GM18502 (cell line): ENCODE data around the gene COG7.
"Not testable (repeated sequence)": the region's sequence is repeated elsewhere in the genome, so short reads cannot be mapped to it uniquely, and the experiment has no call there.

Experiments
- ATAC-seq: cut with Tn5 transposase; IDR thresholded peaks from one replicate; pipeline ENCODE4 v1.9.1; 2021; ENCODE audit warnings: mild to moderate bottlenecking; ENCODE audit not compliant: unreplicated experiment, poor library complexity

COG7 gene

DNA sequence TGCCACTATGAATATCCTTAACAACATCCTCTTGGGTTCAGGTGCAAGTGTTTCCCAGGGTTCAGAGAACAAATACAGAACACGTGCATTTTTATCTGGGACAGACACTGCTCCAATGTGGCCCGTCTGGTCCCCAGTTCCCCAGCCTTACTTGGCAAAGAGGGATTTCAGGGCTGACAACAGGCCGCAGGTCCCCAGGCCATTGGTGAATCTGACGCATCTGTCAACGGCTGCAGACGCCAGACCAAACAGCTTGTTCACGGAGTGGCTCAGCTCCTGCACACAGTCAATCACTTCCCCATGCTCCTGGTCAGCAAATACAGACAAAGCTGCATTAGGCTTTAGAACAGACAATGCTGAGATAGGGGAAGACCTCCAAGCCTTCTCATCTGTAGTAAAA is 36.2 kb downstream of the COG7 start:
- no peak for ATAC-seq

DNA sequence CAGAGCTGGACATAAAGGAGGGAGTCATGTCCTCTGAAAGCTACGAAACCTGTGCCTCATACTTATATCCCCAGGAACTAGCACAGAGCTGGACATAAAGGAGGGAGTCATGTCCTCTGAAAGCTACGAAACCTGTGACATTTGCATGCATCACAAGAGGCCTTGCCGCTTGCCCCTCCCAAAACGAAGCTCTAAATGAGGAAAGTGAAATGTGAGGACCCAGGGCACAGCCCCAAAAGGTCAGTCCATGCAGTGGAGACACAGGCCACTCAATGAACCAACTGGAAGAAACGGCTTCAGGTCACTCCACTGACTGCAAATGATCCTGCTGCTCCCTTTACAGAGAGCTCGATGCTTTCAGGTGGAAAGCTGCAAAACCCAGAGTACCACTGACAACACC is 38.3 kb downstream of the COG7 start:
- ATAC-seq: no peak

DNA sequence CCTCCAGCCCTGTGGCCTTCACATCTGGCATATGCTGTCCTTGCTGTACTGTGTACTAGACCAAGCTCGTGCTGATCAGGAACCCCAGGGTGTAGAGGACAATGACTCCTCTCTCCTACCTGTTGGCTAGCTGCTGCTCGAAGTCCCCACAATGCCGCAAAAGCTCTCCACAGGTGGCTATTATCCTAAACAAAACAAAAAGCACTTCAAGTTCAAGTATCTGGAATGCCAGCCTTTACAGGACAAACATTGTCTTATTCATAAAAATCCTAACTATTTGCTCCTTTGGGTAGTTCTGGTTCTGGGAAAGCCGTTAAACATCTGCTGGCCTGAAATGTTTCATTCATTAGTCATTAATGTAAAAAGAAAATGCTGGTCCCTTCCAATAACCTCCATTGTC is 42.8 kb downstream of the COG7 start:
- no peak for ATAC-seq

DNA sequence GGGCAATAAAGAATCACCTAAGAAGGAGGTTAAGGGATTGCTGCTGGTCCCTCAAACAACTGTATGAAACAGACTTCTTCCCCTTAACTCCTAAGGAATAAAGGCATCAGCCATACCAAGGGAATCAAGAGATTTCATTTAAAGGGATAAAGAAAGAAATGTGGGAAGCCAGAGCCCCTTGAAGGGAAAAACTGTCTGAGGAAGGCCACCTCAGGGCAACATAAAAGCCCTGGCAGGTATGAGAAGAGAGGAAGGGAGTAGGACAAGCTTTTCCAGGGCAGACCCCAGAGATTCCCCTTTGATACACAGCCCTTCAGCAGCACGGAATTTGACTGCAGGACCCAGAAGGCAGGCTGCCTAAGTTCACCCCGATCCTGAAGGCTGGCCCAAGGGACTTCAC is 43.5 kb downstream of the COG7 start:
- no peak for ATAC-seq

DNA sequence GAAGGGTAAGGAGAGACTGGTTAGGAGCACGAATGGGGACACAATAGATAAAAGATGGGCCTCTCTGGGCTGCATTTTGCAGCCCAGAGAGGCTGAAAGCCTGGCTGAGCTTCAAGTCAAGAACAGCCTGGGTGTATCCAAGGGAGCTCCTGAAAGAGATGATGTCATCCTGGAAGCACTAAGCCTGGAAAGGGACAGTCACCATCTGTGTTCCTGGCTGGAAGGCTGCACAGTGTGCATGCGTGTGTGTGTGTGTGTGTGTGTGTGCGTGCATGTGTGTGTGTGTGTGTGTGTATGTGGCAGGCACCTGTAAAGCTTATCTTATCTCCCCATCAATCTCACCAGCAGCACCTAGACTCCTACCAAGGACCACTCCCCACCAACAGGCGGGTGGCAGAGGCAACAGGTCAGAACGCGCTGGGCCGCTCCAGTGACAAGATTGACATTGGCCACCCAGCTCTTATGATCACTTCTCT is 44.1 kb downstream of the COG7 start:
- ATAC-seq: no peak

DNA sequence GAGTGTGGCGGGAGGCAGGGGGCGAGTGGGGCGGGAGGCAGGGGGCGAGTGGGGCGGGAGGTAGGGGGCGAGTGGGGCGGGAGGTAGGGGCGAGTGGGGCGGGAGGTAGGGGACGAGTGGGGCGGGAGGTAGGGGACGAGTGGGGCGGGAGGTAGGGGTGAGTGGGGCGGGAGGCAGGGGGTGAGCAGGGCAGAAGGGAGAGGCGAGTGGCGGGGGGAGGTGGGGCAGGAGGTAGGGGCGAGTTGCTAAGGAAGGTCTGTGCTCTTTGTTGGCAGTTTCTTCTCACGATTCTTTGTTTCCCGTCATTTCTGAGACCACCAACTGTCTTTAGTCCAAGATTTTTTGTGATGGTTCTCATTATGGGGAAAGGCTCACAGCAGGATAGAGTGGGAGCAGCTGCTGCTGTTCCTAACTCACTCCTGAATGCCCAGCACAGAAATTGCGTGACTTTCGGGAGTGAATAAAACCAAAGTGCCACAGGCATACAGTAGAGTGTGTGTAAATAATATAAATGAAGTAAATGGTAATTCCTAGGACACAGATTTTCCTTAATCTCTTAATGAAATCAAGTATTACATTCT is 44.7 kb downstream of the COG7 start:
- no peak for ATAC-seq

DNA sequence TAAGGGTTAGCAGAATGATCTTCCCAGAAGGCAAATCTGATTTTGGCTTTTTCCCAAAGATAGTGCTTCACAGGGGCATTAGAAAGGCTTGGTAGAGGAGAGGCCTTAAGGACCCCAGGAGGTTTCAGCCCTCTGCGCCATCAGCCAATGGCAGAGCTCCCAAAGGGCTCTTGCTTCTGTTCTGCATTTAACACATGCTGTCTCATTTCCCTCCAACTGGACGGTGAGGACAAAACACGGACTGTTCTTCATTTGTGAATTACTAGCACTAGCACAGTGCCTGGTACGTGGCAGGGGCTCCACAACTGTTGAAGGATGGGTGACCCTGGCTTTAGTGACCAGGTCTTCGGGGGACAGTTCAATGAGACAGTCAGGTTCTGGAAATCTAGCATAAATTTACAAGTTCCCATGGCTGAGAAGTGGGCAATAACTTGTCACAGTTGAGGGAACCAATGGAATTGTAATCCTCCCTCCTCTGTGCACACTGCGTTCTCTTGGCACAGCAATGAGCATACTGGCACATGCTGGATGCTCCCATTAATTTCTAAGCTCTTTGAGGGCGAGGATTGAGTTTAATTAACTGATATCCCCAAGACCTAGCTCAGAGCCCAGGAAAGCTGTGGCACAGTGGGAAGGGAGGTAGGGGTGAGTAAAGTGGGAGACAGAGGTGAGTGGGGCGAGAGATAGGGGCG is 45.4 kb downstream of the COG7 start:
- no peak for ATAC-seq

DNA sequence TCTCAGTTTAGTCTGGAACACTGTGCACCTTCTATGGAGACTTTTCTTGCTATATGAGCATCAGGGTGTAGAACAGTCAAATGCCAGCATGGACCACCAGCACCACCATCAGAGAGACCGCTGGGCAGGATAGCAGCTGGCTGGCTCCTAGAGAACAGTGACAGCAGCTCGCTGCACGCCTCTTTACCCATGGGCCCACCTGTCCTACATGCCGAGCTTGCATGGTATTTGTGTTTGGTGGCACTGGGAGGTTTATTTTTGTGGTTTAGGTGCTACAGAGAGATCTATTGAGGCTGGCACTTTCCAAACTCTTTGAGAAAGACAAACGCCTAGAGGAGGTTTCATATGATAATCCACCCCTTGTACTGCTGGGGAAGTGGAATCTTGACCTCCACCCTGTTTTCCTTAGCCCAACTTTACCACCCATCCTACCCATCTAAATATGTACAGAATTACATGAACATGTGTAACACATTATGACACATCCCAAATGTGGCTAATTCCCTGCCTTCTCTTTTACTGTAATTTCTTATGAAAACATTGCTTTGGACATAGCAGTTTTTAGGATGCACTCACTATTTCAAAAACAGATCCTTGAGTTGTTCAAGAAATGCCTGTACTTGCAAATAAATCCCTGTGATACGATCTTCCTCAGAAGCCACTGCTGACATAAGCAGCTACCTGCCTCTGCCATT is 46.3 kb downstream of the COG7 start:
- no peak for ATAC-seq

DNA sequence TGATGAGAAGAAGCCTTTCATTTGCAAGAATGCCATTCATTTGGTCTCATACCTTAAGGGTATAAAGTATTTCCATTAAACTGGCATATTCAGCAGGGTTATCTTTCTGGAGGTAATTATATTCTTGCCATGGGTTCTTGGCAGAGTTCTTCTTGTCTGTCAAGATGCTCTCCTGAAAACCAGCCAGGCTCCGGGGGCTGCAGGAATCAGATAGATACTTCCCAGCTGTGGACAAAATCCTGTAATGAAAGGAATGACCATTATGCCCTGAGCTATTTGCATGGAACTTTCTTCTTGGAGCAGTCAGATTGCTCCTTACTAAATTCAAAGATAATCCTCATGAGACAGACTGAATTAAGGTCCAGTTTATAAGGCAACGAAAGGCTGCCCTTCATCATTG is 47.0 kb downstream of the COG7 start:
- ATAC-seq: no peak

DNA sequence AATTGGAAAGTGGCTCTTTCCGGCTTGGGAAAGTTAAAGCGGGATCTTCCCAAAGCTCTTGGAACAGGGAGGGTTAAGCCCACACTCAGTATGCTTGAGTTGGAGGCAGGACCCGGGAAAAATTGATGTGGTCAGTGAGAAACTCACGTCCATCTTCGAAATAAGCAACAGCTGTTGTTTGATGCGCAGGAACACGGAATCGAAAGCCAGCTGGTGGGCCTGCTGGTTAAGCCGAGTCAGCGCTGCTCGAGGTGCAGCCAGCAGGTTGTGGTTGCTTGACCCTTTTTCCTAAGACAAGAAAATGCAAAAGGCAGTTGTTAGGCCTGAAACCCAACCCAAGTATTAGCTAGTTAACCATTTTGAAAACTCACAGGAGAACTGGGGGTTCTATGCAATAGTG is 49.4 kb downstream of the COG7 start:
- ATAC-seq: no peak

DNA sequence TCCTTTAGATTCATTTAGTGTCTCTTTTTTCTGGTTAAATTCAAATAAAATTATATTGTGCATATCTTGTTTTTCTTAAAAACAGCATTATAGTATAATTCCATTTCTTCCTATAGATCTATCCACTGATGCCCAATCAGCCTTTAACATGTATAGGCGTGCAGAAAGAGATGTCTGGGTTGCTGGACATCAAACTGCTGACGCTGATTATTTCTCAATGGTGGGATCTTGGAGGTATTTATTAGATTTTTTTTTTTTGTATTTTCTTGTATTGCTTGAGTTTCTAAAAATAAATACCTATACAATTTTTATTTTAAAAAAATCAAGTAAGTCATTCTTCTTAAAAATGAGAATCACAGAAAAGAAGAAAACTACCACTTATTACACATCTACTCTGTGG is 50.9 kb downstream of the COG7 start:
- ATAC-seq: no peak

DNA sequence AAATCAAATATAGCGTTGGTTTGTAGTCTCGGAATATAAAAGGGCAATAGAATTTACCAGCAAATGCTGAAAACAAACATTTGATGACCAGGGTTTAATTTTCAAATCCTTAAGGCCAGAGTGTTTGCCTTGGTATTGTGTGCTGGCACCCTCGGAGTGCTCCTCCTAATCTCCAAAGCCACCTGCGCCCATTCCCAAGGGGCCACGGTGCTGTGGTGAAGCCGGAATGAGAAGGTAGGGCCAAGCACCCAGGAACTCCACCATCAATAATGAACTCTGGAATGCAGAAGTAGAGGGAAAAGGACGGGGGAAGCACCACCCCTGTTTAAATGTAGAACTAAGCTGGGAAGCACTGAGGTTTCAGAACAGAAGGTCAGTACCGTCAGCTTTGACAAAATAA is 51.9 kb downstream of the COG7 start:
- no peak for ATAC-seq

DNA sequence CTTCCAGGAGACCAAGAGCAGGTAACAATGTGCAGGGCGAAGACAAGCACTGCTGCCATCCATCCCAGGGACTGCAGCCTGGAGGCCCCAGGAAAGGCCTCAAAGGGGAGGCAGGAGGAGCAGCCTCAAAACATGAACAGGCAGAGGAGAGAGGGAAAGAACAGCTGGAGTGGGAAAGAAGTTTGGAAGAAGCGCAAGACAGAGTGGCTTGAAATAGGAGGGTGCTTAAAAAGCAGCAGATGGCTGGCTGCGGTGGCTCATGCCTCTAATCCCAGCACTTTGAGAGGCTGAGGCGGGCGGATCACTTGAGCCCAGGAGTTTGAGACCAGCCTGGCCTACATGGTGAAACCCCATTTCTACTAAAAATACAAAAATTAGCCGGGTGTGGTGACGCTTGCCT is 52.5 kb downstream of the COG7 start:
- ATAC-seq: not testable (repeated sequence)

DNA sequence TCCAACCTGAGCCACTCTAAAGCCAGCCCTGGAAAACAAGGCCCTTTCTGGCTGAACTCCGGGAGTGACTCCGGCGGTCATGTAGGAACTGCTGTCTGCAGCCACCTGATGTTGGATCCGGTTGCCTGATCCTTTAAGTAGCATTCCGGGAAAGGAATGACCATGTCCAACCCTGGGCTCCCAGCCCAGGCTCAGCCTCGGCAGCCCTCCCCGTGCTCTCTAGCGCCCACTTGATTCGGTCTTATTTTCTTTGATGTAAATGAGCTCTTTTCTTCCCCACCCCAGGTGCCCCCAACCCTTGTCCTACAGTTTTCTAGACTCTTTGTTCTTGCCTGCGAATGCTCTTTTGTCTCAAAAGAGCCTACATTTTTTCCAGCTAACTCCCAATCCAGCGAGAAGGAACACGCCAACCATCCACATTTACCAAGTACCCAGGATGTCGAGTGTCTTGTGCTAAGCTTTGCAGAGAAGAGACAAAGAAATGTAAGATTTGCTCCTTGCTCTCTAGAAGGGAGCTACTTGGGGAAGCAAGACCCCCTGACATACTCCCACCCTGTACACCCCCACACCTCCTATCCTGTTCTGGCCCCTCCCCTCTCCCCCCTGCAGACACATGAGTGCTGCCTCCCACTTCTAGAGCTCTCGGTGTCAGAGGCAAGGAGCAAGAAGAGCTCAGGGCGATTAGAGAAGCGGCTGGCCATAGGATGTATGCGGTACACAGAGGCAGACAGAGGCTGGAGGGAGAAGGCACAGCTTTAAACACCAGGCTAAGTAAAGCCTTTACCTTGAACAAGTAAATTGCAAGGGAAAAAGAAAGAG is 53.8 kb downstream of the COG7 start:
- ATAC-seq: no peak

DNA sequence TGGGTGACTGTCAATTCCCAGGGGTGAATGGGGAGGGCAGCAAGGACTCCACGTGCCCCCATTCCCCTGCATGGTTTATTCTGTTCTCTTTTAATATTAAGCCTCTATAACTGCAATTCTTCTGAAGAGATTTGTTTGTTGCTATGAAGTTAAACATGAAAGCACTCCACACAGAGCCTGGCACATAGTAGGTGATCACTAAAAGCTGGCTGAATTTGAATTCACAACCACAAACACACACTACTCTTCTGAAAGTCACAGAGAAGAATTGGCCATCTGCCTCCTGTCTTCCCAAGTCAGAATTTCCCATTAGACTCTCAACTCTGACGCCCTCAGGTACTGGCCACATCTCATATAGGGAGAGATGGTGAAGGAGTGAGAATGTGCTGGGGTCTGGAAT is 55.5 kb downstream of the COG7 start:
- no peak for ATAC-seq

DNA sequence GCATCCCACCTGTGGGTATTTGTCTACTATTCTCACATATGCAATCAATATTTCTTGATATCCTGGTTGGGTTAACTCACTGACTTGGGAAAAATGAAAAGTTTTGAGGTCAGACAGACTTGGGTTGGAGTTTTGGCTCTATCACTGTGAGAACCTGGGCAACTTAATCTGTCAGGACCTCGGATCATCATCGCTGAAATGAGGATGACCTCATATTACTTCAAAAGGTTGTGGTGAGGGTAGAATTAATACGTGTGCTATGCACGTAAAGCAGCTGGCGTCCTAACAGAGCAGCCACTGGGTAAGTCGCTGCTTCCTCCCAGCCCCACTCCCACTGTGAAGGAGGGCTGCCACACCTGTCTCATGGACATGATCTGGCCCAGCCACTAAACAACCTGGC is 57.3 kb downstream of the COG7 start:
- ATAC-seq: no peak

DNA sequence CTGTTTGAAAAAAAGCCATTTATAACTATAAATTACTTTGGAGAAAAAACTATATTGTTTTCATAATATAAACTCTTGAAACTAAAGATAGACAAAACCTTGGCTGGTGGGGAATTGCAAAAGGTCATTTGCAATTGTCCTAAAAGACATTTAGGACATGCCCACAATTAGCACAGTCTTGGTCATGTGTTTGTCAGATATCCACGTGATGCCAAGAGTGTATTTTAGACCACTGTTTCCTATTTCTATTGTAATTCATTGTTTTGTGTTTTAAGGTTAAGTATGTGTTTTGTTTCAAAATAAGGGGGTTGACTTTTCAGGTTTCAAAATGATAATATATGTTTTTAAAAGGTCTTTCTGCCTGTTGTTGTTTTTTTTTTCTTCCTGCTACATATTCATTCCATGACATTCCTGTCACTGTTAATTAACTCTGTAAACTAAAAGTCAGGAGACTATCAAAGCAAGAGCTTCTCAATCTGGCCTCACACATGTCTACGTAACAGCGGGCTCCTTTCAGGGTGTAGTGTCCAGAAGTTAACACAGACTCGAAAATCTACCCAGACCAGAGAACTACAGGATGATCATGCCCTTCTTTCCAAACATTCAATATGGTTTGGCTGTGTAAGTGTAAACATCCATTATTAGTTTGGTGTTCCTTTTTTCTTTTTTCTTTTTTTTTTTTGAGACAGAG is 58.7 kb downstream of the COG7 start:
- no peak for ATAC-seq

DNA sequence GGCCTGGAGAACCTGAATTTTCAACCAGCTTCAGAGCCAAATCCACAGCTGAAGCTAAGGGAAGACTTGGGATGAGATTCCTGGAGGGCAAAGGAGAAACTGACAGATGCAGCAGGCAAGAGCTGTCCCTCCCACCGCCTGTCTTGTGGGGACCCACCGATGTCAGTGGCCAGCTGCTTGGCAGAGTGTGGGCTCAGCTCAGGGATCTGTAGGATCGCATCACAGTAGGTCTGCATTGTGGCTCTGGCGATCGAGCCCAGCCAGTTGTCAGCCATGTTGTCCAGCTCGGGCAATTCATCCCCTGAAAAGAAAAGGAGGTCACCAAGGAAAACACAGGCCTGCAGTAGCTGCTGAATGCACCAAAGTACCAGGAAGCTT is 60.8 kb downstream of the COG7 start:
- no peak for ATAC-seq

DNA sequence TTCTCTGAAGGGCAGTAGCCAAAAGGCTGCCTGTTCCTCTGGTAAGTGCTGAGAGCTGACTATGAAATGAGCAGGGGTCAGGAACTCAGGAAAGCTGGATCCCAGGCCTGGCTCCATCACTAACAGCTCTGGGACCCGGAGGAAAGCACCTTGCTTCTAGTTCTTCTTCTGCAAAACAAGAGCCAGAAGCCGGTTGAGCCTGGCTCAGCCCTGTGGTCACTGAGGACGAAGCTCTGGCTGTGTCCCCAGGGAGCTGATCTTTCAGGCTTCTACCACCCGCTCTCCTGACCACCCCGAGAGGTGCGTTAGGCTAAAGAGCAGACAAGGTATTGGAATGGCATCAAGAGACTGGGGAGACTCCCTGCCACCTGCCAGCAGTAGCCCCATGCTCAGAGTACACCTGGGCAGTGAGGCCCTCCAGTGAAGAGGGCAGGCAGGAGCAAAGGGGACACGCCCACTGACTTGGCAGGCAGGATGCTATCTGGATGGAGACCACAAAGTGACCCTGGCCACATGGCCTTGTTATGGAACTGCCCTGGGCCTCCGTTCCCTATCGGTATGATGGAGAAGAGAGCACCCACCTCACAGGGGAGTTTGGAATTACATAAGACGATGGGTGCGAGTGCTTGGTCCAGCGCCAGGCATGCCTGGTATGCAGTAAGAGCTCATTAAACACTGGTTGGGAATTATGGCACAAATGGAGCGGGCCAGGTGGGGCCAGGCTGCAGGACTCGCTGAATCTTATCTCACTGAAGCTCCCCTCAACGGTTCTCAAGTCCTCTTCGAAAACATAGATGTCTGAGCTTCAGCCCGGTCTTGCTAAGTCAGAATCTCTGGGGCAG is 61.4 kb downstream of the COG7 start:
- ATAC-seq: no peak

DNA sequence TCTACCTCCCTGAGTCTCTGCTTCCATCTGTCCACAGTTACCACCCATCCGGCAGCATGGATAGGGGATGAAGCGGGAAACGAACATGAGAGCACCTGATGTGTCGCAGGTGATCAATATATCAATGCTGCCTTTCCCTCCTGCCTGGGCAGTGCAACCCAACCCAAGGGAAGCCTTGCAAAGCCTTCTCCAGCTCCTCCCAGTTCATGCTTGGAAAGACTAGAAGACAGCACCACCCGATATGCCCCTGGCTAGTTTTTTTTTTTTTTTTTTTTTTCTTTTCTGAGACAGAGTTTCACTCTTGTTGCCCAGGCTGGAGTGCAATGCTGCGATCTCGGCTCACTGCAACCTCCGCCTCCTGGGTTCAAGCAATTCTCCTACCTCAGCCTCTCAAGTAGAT is 63.1 kb downstream of the COG7 start:
- not testable (repeated sequence) for ATAC-seq
